Daoy (cell line): ENCODE results near the gene SSX4B. TPM values are rescaled to one million over a fixed set of nuclear protein-coding genes. Genes with fewer than 3 reads are reported as not detected.

Source experiments
- total RNA-seq: library from RNA; depleted of rRNA; stranded (reverse); fragments of >200 nt; shearing (Covaris generic); gene quantifications from 2 replicates; pipeline ENCODE4 v1.2.3, GENCODE V29; 2014; rRNA removed

Gene SSX4B
- total RNA-seq, 1 experiment from 2014 or later: not detected

Other genes starting within 250 kb of the SSX4B start
- not detected in 2 replicates for gene SSX5, start 215.2 kb downstream of the SSX4B start, total RNA-seq
- gene SSX1, start 156.6 kb downstream of the SSX4B start, total RNA-seq: not detected in 2 replicates
- gene SSX3, start 55.3 kb downstream of the SSX4B start, total RNA-seq: 1.1 TPM in 1 of 2 replicates, not detected in the other
- gene SSX4, start 28.4 kb downstream of the SSX4B start, total RNA-seq: not detected in 2 replicates
- 3.5 TPM in 1 of 2 replicates, not detected in the other for gene SLC38A5, start 58.3 kb upstream of the SSX4B start, total RNA-seq
- gene FTSJ1, start 64.2 kb upstream of the SSX4B start, total RNA-seq: 78.5 and 99.4 TPM in 2 replicates
- 10.2 and 17.1 TPM in 2 replicates for gene PORCN, start 97.0 kb upstream of the SSX4B start, total RNA-seq
- 105 and 106 TPM in 2 replicates for gene EBP, start 109.8 kb upstream of the SSX4B start, total RNA-seq
- 2.4 and 3.0 TPM in 2 replicates for gene TBC1D25, start 127.8 kb upstream of the SSX4B start, total RNA-seq
- 142 and 159 TPM in 2 replicates for gene RBM3, start 162.5 kb upstream of the SSX4B start, total RNA-seq
- 82.3 and 92.5 TPM in 2 replicates for gene WDR13, start 185.5 kb upstream of the SSX4B start, total RNA-seq